Measurements from ENCODE around the gene IFNB1.
A peak's percentile ranks its signal among the peaks of the same experiment; 100 is the strongest.

Gene IFNB1

GRCh38 chr9:21078702-21079101 lies 960 bp upstream of the IFNB1 start:
- intact Hi-C loops (cut with DNase I) = no loop called here
- DNase-seq = no peak

GRCh38 chr9:21075484-21075883 lies 2.3 kb downstream of the IFNB1 start:
- intact Hi-C loops (cut with DNase I) = no loop called here
- DNase-seq = no peak

GRCh38 chr9:21070906-21071305 lies 6.8 kb downstream of the IFNB1 start:
- DNase-seq = no peak
- intact Hi-C loops (cut with DNase I) = no loop called here

GRCh38 chr9:21070171-21070571 lies 7.6 kb downstream of the IFNB1 start:
- intact Hi-C loops (cut with DNase I) = no loop called here
- DNase-seq = peak in 22 of 42 donors; percentile 3 to 69 (median 24)

GRCh38 chr9:21060919-21061561 lies 16.7 kb downstream of the IFNB1 start:
- DNase-seq = no peak
- intact Hi-C loops (cut with DNase I) = no loop called here

GRCh38 chr9:21056931-21057330 lies 20.8 kb downstream of the IFNB1 start:
- intact Hi-C loops (cut with DNase I) = no loop called here
- DNase-seq = no peak

- intact Hi-C loops (cut with DNase I) = no loop called here
Measured at GRCh38 chr9:21053851-21054250, 23.9 kb downstream of the IFNB1 start.

GRCh38 chr9:21047281-21047691 lies 30.5 kb downstream of the IFNB1 start:
- intact Hi-C loops (cut with DNase I) = no loop called here
- no peak for DNase-seq

More at GRCh38 chr9:21053851-21054250, 23.9 kb downstream of the IFNB1 start:
- no peak for DNase-seq

GRCh38 chr9:21043841-21044240 lies 33.9 kb downstream of the IFNB1 start:
- intact Hi-C loops (cut with DNase I) = no loop called here

GRCh38 chr9:21042466-21042865 lies 35.3 kb downstream of the IFNB1 start:
- no peak for DNase-seq
- intact Hi-C loops (cut with DNase I) = no loop called here

More at GRCh38 chr9:21043841-21044240, 33.9 kb downstream of the IFNB1 start:
- DNase-seq = no peak

GRCh38 chr9:21039302-21039701 lies 38.4 kb downstream of the IFNB1 start:
- no peak for DNase-seq
- intact Hi-C loops (cut with DNase I) = no loop called here

GRCh38 chr9:21037278-21037677 lies 40.5 kb downstream of the IFNB1 start:
- DNase-seq = no peak
- intact Hi-C loops (cut with DNase I) = no loop called here

- intact Hi-C loops (cut with DNase I) = no loop called here
- DNase-seq = no peak
Measured at GRCh38 chr9:21031808-21032183, 45.9 kb downstream of the IFNB1 start.

- peak; percentile 7 to 78 (median 58) for DNase-seq
- intact Hi-C loops (cut with DNase I) = no loop called here
Measured at GRCh38 chr9:21031091-21031807, 46.5 kb downstream of the IFNB1 start, which contains the start of gene HACD4. Gene HACD4, minus strand, starts transcription at chr9:21031640. Its CDS starts 50 bp downstream, at chr9:21031590.

GRCh38 chr9:21030389-21031035 lies 47.2 kb downstream of the IFNB1 start:
- peak in 10 of 42 donors; percentile 5 to 51 (median 20) for DNase-seq
- intact Hi-C loops (cut with DNase I) = no loop called here

- intact Hi-C loops (cut with DNase I) = no loop called here
- no peak for DNase-seq
Measured at GRCh38 chr9:21029661-21030060, 48.1 kb downstream of the IFNB1 start.

- intact Hi-C loops (cut with DNase I) = no loop called here
- no peak for DNase-seq
Measured at GRCh38 chr9:21028466-21028865, 49.3 kb downstream of the IFNB1 start.

- intact Hi-C loops (cut with DNase I) = no loop called here
- no peak for DNase-seq
Measured at GRCh38 chr9:21027295-21027694, 50.4 kb downstream of the IFNB1 start.
